Activated naive CD8-positive, alpha-beta T cell (primary cell): ENCODE data around the gene GRWD1.

Source experiments
- H3K27ac Mint-ChIP-seq: one replicate; pipeline ENCODE4 v1.8.0; 2021; ENCODE audit warnings: mixed read lengths
- H3K27me3 Mint-ChIP-seq: one replicate; pipeline ENCODE4 v1.8.0; 2021; ENCODE audit warnings: mixed read lengths
- H3K36me3 Mint-ChIP-seq: one replicate; pipeline ENCODE4 v1.8.0; 2021; ENCODE audit warnings: mixed read lengths
- H3K4me1 Mint-ChIP-seq: one replicate; pipeline ENCODE4 v1.8.0; 2021; ENCODE audit warnings: low read depth, mixed read lengths
- H3K4me3 Mint-ChIP-seq: one replicate; pipeline ENCODE4 v1.8.0; 2021; ENCODE audit warnings: mild to moderate bottlenecking, mixed read lengths
- H3K9me3 Mint-ChIP-seq: one replicate; pipeline ENCODE4 v1.8.0; 2021; ENCODE audit warnings: low read depth, mixed read lengths

Gene GRWD1

GRCh38 chr19:48501494-48502349, 55.9 kb downstream of the GRWD1 start:
- H3K27me3 Mint-ChIP-seq: no peaks in the 10 kb centered on the region
- H3K9me3 Mint-ChIP-seq: no peaks in the 10 kb centered on the region
- H3K4me1 Mint-ChIP-seq: peaks cover 12% of the 10 kb centered on the region
- H3K4me3 Mint-ChIP-seq: peak overlapping the region; percentile 56
- H3K27ac Mint-ChIP-seq: no peak overlapping the region
- H3K36me3 Mint-ChIP-seq: no peaks in the 10 kb centered on the region

- Mint-ChIP-seq H3K27ac (no peak overlapping the region), H3K4me1 (peaks cover 12% of the 10 kb centered on the region), H3K9me3 (no peaks in the 10 kb centered on the region), H3K4me3 (no peak overlapping the region), H3K36me3 (no peaks in the 10 kb centered on the region), H3K27me3 (no peaks in the 10 kb centered on the region)
These were observed 56.7 kb downstream of the GRWD1 start for GRCh38 chr19:48502350-48503018.

- H3K9me3 Mint-ChIP-seq: no peaks in the 10 kb centered on the region
- peaks cover 16% of the 10 kb centered on the region for H3K4me1 Mint-ChIP-seq
- no peak overlapping the region for H3K4me3 Mint-ChIP-seq
- no peak overlapping the region for H3K27ac Mint-ChIP-seq
- no peaks in the 10 kb centered on the region for H3K36me3 Mint-ChIP-seq
- H3K27me3 Mint-ChIP-seq: no peaks in the 10 kb centered on the region
These were observed 60.5 kb downstream of the GRWD1 start for GRCh38 chr19:48506138-48506733.
